K562 treated with DMSO at 1 percent for 48 hours (cell line): Measurements from ENCODE around the gene ASAP2. TPM values are rescaled to one million over a fixed set of nuclear protein-coding genes. Genes with fewer than 3 reads are reported as not detected.

Experiments
- total RNA-seq: library from RNA; unstranded; fragments of 300-600 nt; gene quantifications from 2 replicates; pipeline ENCODE4 v1.2.3, GENCODE V29; 2022; ENCODE audit warnings: low replicate concordance; ENCODE audit errors: extremely low read depth

ASAP2 gene
- total RNA-seq: not detected in 2 replicates

DNA sequence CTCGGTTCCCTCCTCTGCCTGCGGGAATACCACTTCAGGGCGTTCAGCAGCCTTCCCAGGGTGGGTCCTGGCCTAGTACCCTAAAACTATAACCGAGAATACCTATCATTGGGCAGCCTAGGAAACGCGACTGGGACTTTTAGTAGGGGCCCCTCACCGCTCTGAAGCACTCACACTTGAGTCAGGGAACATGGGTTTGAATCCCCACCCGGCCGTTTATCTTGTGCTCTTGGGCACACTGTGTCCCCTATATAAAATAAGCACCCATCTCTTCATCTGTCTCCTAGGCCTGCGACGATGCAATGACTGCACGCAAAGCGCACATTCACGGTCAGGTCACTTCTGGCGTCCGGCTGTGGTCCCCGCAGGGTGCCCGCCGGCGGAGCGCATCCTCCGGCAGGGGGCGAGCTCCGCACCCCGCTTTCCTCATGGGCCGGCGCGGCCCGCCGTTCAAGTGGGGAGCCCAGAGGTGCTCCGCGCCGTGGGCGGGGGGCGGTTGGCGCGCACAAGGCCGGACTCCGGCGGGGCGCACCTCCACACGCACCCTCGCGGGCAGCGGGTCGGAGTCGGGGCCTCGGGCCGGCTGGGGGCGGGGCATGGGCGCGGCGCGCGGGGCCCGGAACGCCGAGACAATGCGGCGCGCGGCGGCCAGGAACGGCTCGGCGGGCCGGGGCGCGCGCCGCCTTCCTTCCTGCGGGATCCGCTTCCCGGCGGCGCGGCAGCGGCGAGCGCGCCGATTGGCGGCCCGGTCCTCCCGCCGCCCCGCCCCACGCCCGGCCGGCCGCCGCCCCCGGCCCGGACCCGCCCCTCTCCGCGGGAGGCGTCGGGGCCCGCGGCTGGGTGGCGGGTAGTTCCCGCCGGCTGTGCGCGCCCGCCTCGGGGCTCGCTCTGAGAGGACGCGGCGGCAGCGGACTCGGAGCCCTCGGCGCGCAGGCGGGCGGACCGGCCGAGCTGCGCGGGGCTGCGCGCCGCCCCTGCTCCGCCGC, at the start of gene ASAP2:
ASAP2 (plus strand) TSS at position 850 of the 986 bp plus-strand sequence. CDS start 293 bp downstream, outside the sequence.

DNA sequence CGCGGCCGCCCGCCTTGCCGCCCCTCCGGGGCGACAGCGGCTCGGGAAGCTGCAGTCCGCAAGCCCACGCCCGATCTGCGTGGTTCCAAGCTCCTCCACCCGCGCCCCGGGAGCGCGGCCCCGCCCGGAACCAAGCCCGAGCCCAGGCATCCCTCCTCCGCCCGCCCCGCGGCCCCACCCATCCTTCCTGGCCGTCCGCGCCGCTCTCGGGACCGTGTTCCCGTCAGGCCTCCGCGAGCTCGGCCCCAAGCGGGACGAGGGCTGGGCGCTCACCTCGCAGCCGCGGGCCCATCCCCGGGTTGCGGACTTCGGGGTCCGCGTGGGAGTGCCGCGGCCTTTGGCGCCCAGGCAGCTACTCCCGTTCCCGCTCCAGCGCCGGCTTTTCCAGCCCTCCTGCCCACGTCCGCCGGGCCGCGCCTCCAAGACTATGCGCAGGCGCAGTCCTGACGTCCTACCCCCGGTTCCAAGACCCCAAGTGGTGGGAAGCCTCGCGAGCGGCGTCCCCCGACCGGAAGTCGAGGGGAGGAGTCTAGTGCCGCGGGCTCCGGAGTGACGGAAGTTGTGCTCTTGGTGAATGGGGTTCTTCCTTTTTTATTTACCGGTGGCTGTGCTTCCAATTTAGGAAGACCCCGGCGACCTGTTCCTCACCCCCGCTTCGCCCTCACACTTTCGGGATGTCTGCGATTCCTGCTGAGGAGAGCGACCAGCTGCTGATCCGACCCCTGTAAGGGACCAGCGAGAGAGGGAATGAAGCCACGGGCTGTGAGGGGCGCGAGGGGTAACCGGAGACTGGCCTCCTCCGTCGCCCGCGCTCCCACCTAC, 216.7 kb downstream of the ASAP2 start, which contains the start of the genes CPSF3 and ITGB1BP1:
CPSF3 (plus strand) TSS at position 555 of the 822 bp plus-strand sequence; CDS start at position 675, 120 bp downstream.
ITGB1BP1 (minus strand) TSS at position 429 of the 822 bp plus-strand sequence. CDS start 4,831 bp downstream, outside the sequence.

Other genes starting within 250 kb of the ASAP2 start
- not detected in 2 replicates for gene MBOAT2, start 203.1 kb upstream of the ASAP2 start, total RNA-seq
- not detected in 2 replicates for gene ITGB1BP1, start 216.7 kb downstream of the ASAP2 start, total RNA-seq
- gene CPSF3, start 216.8 kb downstream of the ASAP2 start, total RNA-seq: not detected in 2 replicates